SH-SY5Y (cell line): ENCODE measurements around the gene NELL2.

Experiments
- GATA2 ChIP-seq: IDR thresholded peaks from 2 replicates; pipeline ENCODE4 v1.6.1; 2011; ENCODE audit warnings: mild to moderate bottlenecking, low read depth, low read length
- GATA3 ChIP-seq: IDR thresholded peaks from 2 replicates; pipeline ENCODE4 v1.6.1; 2011; ENCODE audit warnings: low read depth, mild to moderate bottlenecking, low read length, moderate library complexity

The NELL2 gene

DNA sequence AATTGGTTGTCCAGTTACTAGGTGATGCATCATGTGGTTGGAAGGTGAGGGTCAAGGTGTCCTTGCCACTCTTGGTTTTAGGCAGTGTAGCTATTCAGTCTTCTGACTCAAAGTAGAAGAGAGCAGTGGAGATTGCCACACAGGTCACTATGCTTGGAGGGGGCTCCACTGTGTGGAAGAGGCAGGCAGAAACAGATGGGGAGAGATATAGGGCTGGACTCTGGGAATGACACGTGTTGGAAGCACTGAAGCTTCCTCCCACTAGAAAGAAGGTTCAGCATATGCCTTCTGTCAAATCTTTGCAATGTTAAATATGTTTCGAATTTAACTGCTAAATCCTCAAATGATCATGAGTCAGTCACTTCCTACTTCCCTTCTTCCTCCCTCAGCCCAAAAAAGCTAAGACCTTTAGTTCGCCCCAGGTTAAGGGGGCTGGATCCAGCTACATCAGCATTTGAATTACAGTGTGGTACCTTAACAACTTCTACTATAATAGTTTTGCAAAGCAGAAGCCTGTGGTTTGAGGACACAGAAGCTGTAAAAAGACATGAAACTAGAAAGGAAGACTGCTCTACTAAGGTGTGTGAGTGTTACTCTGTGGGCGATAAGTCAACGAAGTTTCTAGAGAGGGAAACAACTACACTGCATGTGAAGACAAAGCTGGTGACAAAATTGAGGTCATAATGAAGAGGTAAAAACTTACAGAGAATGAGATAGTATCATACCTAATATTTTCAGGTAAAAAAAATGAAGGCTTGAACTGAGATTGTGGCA is 228.0 kb downstream of the NELL2 start:
- TF ChIP-seq GATA3 (no peak), GATA2 (no peak)

DNA sequence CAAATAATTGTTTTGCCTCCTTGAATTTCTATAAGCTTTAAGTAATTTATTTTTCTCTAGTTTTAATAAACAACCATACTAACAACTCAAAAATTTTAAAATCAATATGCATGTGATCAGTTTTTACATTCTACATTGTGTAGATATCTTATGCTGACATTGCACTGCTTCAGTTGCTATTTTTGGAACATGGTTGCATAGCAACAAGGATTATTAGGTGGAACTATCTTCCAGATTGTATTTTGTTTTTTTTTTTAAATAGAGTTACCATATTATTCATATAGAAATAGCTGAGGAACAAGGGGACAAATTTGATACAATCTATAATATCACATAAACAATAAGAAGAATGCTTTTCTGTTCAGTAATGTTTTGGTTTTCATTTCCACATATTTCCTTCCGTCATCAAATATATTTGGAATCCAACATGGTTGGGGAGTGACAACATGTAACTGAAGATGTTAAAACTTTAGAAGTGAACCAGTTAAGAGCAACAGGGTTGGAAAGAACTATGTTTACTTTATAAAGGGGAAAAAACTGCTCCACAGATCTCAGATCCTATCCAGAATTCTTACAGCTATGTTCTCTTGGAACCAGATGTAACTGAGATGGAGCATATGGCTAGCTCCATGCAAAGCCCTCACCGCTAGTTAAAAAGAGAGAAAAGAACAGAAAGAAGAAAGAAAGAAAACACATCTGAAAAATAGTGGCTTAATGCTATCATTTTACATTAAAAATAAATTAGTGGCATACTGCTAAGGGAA is 235.5 kb downstream of the NELL2 start:
- TF ChIP-seq GATA2 (no peak), GATA3 (no peak)

DNA sequence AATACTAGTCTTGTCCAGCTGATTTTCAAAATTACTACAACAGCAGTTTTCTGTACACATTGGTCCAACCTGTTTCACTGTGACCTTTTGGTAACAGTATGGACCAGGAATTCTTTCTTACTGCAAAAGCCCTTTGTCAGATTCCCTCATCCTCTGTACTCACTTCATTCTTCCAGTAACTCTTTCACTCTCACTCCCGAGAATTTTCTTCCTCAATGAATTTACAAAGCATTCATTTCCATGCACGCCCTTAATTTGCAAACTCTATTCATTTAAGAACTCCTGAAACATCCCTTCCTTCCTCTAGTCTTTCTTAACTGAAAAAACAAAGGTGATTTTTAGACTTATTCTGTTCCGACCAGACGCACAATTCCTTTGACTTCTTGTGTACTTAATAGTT is 238.2 kb downstream of the NELL2 start:
- TF ChIP-seq GATA2 (no peak), GATA3 (no peak)

GRCh38 chr12:44628180-44628579 is 247.9 kb downstream of the NELL2 start:
- no peak for TF ChIP-seq GATA3
- no peak for TF ChIP-seq GATA2

DNA sequence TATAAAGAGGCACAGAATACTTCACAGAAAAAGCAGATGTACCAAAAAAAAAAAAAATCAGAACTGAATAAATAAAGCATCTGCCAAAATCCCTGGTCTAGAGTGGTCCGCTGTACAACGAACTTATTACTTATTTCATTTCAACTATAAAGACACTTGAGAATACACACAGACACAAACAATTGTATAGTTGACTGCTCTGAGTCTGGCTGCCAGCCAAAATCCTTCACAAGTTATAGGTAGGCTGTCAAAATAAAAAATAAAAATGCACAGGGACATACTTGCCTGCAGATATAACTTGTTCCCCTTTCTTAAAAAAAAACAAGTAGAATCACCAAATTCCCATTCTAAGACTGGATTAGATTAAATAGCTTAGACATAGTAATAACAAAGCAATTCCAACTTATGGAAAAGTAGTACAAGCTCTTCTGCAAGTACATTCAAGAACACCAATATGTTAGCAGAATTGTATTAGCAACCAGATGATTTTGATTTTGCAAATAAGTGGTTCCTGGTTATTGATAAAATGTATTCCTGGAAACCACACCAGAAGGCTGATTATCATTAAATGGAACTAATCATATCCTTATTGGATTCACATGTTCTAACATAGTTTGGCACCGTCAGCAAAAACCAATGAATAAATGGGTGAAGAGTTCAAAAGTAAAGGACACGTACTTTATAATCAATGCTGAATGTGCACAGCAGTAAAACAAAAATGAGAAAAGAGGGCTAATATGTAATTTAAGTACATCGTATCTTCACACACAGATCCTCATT is 248.5 kb downstream of the NELL2 start:
- TF ChIP-seq GATA2 (no peak), GATA3 (no peak)

- TF ChIP-seq GATA2: no peak
- TF ChIP-seq GATA3: no peak
These were observed 249.2 kb downstream of the NELL2 start for GRCh38 chr12:44626883-44627282.

GRCh38 chr12:44618946-44619345 is 257.2 kb downstream of the NELL2 start:
- TF ChIP-seq GATA3: no peak
- TF ChIP-seq GATA2: no peak

- TF ChIP-seq GATA3 (no peak), GATA2 (no peak)
These were observed 259.7 kb downstream of the NELL2 start for GRCh38 chr12:44616402-44616801.

GRCh38 chr12:44611538-44611937 is 264.6 kb downstream of the NELL2 start:
- no peak for TF ChIP-seq GATA3
- no peak for TF ChIP-seq GATA2

DNA sequence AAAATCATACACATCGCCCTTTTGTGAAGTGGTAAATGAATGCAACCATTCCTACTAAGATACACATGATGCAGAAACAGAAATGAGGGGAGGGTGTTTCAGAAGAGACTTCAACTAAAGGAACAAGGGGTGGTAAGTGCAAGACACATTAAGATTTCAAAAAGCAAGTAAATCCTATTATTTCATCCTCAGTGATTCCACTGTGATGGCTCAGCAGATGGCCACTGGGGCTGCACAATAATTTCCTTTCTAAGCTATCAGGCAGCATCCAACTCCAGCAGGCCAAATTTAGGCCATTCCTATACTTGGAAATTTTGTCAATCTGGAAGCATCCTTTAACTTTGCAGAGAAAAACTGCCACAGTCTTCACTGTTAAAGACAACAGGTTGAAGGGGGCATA is 272.4 kb downstream of the NELL2 start:
- TF ChIP-seq GATA2 (no peak), GATA3 (no peak)

DNA sequence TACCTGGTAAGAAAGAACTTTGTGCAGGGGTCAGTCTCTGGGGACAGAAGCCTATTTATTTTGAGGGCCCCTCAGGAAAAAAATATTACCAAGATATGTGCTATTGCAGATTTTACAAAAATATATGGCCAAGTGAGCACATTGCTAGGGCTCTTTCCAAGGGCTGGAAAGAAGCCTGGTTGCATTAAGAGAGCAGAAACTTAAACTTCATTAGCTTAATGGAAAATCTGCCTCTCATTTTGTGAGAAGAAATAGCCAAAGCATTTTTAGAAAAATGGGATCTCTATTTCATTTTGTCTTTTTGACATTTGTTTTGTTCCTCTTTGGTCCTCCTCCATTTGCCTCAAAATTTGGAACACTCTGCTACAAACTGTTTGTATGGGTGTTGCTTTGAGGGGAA is 283.5 kb downstream of the NELL2 start:
- TF ChIP-seq GATA2 (no peak), GATA3 (no peak)

DNA sequence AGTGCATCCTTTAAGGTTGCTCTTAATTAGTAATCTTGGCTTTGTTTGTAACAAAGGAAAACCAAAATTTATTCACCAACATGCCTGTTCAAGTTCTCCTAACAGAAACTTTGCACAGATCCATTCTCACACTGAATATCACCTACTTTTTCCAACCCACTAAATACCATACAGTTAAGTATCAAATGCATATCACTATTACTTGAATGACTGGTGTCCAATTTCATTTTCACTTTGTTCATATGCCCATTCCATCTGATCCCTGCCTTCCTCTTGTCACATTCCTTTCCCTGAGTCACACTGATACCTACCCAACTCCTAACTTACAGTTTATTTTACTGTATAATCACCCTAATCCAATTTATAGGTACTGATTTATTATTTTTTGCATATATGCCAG is 286.4 kb downstream of the NELL2 start:
- TF ChIP-seq GATA3: no peak
- TF ChIP-seq GATA2: no peak

- TF ChIP-seq GATA2 (no peak), GATA3 (no peak)
These were observed 287.5 kb downstream of the NELL2 start for GRCh38 chr12:44588651-44589050.

DNA sequence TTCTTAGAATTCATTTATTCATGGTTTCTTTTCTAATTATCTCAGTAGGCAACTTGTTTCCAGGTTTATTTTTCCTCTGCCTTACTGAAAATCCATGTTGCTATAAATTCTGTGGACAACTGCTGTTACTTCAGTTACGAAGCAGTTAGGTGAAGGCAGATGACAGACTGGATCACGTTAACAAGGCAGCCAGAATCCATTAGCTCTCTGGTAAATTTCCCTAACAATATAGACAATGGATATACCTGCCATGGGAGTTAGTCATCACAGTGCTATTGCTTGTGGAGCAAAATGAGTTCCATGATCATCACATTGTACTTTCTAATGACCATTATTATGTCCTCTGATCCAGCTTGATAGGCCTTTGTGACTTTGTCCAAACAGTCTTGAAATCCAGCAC is 291.5 kb downstream of the NELL2 start:
- TF ChIP-seq GATA3 (no peak), GATA2 (no peak)
